T-helper 2 cell treated with Interferon-gamma antibody and Interleukin-4, amounts not matched to agents 5 μg/mL and 100 μg/mL, for 36 hours (primary cell): ENCODE data around the gene MSMP.

ENCODE experiments used
- DNase-seq: peaks from one replicate; pipeline ENCODE4 v3.0.0; 2021; ENCODE audit warnings: low spot score
- H3K27ac Mint-ChIP-seq: one replicate; pipeline ENCODE4 v1.8.0; 2021; ENCODE audit warnings: mild to moderate bottlenecking, mixed read lengths
- H3K27me3 Mint-ChIP-seq: one replicate; pipeline ENCODE4 v1.8.0; 2021; ENCODE audit warnings: low read depth, mixed read lengths
- H3K36me3 Mint-ChIP-seq: one replicate; pipeline ENCODE4 v1.8.0; 2021; ENCODE audit warnings: low read depth, mixed read lengths
- H3K4me1 Mint-ChIP-seq: one replicate; pipeline ENCODE4 v1.8.0; 2021; ENCODE audit warnings: low read depth, mixed read lengths
- H3K4me3 Mint-ChIP-seq: one replicate; pipeline ENCODE4 v1.8.0; 2022; ENCODE audit warnings: mild to moderate bottlenecking, moderate library complexity, mixed read lengths
- H3K9me3 Mint-ChIP-seq: one replicate; pipeline ENCODE4 v1.8.0; 2021; ENCODE audit warnings: mixed read lengths

The MSMP gene

GRCh38 chr9:35754264-35754663 lies at the start of gene MSMP:
TSS of gene MSMP (minus strand) at chr9:35754276. CDS start at chr9:35754129, 147 bp downstream.
- DNase-seq = no peak
- Mint-ChIP-seq H3K27me3 (no peaks in the 10 kb centered on the region), H3K36me3 (peaks cover 22% of the 10 kb centered on the region)

GRCh38 chr9:35801328-35802128 lies 47.5 kb upstream of the MSMP start:
- DNase-seq = no peak
- Mint-ChIP-seq H3K4me1 (peaks cover 11% of the 10 kb centered on the region), H3K27ac (no peak overlapping the region), H3K4me3 (no peak overlapping the region), H3K9me3 (no peaks in the 10 kb centered on the region), H3K27me3 (no peaks in the 10 kb centered on the region), H3K36me3 (peaks cover 17% of the 10 kb centered on the region)

More at GRCh38 chr9:35754264-35754663, at the start of gene MSMP:
- no peaks in the 10 kb centered on the region for H3K9me3 Mint-ChIP-seq
- H3K27ac Mint-ChIP-seq = no peak within 1 kb of the TSS
- H3K4me3 Mint-ChIP-seq = no peak within 1 kb of the TSS
- peaks cover 34% of the 10 kb centered on the region for H3K4me1 Mint-ChIP-seq

- Mint-ChIP-seq H3K4me3 (no peak overlapping the region), H3K36me3 (peaks cover 15% of the 10 kb centered on the region), H3K27me3 (no peaks in the 10 kb centered on the region), H3K9me3 (no peaks in the 10 kb centered on the region), H3K4me1 (peaks cover 14% of the 10 kb centered on the region), H3K27ac (no peak overlapping the region)
- no peak for DNase-seq
Observed at GRCh38 chr9:35800530-35800929, 46.5 kb upstream of the MSMP start.

GRCh38 chr9:35798658-35799374 lies 44.7 kb upstream of the MSMP start:
- Mint-ChIP-seq H3K4me3 (no peak overlapping the region), H3K36me3 (peaks cover 11% of the 10 kb centered on the region), H3K27ac (no peak overlapping the region), H3K4me1 (peaks cover 23% of the 10 kb centered on the region), H3K9me3 (no peaks in the 10 kb centered on the region), H3K27me3 (no peaks in the 10 kb centered on the region)
- peak; percentile 63 for DNase-seq

DNA sequence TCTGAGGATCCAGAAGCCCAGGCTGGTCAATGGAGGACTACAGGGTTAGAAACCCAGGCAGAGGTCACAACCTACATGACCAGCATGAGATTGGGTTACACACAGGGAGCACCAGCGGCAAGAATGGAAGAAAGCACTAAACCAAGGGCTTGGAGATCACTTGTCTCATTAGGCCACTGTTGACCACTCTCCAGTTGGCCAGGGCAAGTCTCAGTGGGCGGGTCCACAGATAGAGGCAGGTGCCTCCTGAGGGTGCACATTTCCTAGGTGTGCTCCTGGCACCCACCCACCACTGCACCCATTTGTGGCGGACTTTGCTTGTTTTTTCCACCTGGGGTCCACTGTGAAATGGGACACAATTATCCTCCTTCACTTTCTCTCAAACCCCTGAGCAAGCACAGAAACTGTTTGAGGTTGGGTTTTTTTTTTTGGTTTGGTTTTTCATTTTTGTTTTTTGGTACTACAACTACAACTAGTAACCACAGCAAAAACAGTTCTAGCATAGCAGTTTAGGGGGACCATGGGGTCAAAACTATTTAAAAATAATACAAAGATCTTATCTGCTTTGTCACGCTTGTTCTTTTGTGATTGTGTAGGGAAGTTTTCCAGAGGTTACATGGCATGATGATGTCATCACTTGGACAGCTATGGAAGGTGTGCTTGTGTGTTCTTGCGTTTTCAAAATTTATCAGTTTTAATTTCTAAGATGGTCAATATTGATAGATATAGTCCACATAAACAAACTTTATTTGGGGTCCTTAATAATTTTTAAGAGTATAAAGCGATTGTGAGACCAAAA lies 43.4 kb upstream of the MSMP start:
- Mint-ChIP-seq H3K27ac (peak overlapping the region; percentile 44), H3K27me3 (no peaks in the 10 kb centered on the region), H3K4me1 (peaks cover 27% of the 10 kb centered on the region), H3K9me3 (no peaks in the 10 kb centered on the region), H3K36me3 (peaks cover 10% of the 10 kb centered on the region), H3K4me3 (no peak overlapping the region)
- no peak for DNase-seq

GRCh38 chr9:35795695-35796094 lies 41.6 kb upstream of the MSMP start:
- no peaks in the 10 kb centered on the region for H3K9me3 Mint-ChIP-seq
- H3K27me3 Mint-ChIP-seq = no peaks in the 10 kb centered on the region
- no peak overlapping the region for H3K27ac Mint-ChIP-seq
- DNase-seq = no peak
- H3K36me3 Mint-ChIP-seq = peaks cover 5% of the 10 kb centered on the region
- peaks cover 27% of the 10 kb centered on the region for H3K4me1 Mint-ChIP-seq
- H3K4me3 Mint-ChIP-seq = no peak overlapping the region

DNA sequence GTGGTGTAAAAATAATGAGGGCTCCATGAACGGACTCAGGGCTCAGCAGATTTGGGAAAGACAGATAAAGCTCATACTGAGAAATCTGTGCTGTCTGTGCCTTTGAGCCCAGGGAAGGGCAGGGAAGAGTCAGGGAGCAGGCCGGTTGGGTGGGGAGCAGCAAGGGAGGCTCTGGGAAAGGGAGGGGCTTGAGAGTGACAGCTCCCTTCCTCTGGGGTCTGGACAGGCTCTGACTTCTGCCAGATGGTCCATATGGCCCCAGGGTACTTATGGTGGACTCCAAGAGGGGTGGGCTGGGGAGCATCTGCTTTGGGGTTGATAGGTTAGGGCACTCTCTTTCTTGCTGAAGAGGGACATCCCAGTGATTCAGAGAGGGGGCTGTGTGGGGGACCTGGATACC lies 39.4 kb upstream of the MSMP start:
- Mint-ChIP-seq H3K27ac (no peak overlapping the region), H3K36me3 (peaks cover 1% of the 10 kb centered on the region), H3K9me3 (no peaks in the 10 kb centered on the region)

GRCh38 chr9:35792826-35793225 lies 38.8 kb upstream of the MSMP start:
- Mint-ChIP-seq H3K4me3 (no peak overlapping the region), H3K27me3 (no peaks in the 10 kb centered on the region), H3K9me3 (no peaks in the 10 kb centered on the region), H3K4me1 (peaks cover 25% of the 10 kb centered on the region), H3K36me3 (peaks cover 1% of the 10 kb centered on the region), H3K27ac (peak overlapping the region; percentile 67)
- DNase-seq = no peak

More for the DNA sequence above, 39.4 kb upstream of the MSMP start:
- H3K4me3 Mint-ChIP-seq = no peak overlapping the region
- no peak for DNase-seq
- peaks cover 28% of the 10 kb centered on the region for H3K4me1 Mint-ChIP-seq
- H3K27me3 Mint-ChIP-seq = no peaks in the 10 kb centered on the region

DNA sequence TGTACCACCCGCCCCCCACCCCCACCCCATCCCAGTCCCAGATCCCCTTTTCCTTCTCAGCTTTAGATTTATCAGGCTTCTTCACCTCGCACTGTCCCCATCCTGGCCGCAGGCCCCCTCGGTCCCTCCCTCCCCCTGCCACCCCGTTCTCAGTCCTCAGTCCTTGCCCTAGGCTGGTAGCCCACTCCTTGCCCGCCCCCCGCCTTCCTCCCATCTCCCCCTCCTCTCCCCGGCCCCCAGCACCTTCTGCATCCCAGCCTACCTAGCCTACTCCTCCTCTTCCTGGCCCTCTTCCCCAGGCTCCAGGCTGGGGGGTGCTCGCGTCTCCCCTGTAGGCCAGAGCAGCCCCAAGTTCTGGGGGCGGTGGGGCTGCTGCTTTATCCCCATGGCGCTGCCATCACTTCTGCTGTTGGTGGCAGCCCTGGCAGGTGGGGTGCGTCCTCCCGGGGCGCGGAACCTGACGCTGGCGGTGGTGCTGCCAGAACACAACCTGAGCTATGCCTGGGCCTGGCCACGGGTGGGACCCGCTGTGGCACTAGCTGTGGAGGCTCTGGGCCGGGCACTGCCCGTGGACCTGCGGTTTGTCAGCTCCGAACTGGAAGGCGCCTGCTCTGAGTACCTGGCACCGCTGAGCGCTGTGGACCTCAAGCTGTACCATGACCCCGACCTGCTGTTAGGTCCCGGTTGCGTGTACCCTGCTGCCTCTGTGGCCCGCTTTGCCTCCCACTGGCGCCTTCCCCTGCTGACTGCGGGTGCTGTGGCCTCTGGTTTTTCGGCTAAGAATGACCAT lies 38.1 kb upstream of the MSMP start:
- Mint-ChIP-seq H3K4me1 (peaks cover 22% of the 10 kb centered on the region), H3K27ac (no peak overlapping the region), H3K36me3 (peaks cover 7% of the 10 kb centered on the region), H3K27me3 (no peaks in the 10 kb centered on the region), H3K4me3 (no peak overlapping the region), H3K9me3 (no peaks in the 10 kb centered on the region)
- no peak for DNase-seq

DNA sequence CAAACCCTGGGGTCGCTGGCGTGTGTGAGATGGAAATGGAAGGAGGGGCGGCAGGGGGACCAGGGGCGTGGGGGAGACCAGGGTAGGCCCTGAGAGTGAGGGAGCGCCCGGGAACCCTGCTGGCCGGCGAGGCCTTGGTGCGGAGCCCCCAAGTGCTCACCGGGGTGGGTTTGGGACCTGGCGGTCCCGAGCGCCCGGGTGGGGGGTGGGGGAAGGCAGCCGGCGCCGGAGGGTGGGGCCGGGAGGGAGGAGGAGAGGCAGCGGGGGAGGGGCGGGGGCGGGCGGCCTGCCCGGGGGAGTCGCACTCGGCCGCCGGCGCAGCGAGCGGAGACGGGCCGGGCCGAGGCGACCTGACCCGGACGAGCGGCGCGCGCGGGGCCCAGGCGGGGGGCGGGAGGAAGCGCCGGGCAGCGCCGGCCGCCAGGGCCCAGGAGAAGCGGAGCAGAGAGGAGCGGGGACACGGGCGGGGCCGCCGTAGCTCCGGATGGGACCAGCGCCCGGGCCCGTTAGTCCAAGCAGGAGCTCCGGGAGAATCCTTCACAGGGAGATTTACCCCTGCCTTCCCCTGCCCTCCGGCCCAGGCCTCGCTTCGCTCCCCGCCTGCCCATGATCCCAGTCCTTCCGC lies 37.3 kb upstream of the MSMP start, which contains the start of gene NPR2:
TSS of gene NPR2 (plus strand) at position 295 of the 625 bp plus-strand sequence. CDS start 818 bp downstream, outside the sequence.
- Mint-ChIP-seq H3K27me3 (no peaks in the 10 kb centered on the region), H3K27ac (no peak within 1 kb of the TSS), H3K4me1 (peaks cover 19% of the 10 kb centered on the region), H3K9me3 (no peaks in the 10 kb centered on the region), H3K4me3 (no peak within 1 kb of the TSS), H3K36me3 (peaks cover 8% of the 10 kb centered on the region)
- DNase-seq = no peak

DNA sequence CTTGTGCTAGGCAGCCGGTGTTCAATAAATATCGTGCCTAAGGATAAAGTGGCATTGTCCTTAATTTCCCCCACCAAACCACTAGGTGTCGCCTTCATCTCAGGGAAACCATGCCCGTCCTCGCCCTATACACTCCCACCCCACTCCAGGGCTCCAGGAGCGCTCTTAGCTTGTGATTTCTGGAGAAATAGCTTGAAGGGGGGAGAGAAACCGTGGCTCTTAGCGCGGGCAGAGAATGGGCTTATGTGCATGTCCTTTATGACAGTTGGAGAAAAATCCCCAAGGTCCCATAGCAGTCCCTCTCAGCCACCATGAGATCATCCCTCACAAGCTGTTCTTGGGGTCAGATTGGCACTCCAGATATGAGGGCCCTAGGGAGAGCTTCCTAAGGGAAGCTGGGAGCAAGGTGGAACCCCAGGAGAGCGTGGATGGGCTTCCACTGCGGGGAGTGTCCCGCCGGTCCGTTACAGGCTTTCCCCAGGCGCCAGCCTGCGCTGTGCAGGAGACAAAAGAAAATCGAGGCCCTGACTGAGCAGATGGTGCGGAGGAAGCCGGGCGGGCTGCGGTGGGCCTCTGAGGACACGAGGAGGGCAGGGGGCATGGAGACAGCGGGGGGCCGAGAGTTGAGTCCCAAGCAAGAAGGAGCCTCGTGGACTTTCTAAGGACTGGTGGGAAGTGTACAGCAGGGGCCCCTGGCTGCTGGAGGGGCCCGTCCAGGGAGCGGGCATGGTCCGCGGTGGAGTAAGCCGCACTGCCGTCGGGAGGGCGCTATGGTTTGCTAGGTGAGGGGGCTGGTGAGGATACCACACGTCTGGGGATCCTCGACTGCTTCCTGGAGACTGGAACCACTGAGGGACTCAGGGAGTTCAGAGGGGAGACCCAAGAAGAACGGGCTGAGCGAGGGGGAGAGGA lies 36.6 kb upstream of the MSMP start:
- H3K4me3 Mint-ChIP-seq = no peak overlapping the region
- H3K27me3 Mint-ChIP-seq = no peaks in the 10 kb centered on the region
- DNase-seq = peak; percentile 31
- no peak overlapping the region for H3K27ac Mint-ChIP-seq
- peaks cover 13% of the 10 kb centered on the region for H3K36me3 Mint-ChIP-seq
- peaks cover 16% of the 10 kb centered on the region for H3K4me1 Mint-ChIP-seq
- H3K9me3 Mint-ChIP-seq = no peaks in the 10 kb centered on the region

DNA sequence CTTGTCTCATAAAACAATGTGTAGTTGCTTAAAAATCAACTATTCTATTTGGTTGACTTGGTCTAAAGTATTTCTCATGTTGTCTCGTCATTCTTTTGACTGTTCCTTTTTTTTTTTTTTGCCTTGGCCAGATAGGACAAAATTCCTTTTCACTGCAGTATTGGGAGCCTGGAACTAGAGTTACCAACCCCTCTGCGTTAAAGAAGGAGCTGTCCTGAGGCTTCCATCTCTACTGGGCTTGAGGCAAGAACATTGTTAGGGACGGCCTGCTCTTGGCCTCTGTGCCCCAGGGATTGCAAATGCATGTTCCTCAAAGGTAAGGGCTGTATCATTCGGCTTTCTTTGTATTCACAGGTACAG lies 35.9 kb upstream of the MSMP start:
- DNase-seq = no peak
- no peaks in the 10 kb centered on the region for H3K9me3 Mint-ChIP-seq
- H3K27ac Mint-ChIP-seq = no peak overlapping the region
- H3K36me3 Mint-ChIP-seq = peaks cover 13% of the 10 kb centered on the region
- peaks cover 13% of the 10 kb centered on the region for H3K4me1 Mint-ChIP-seq
- H3K27me3 Mint-ChIP-seq = no peaks in the 10 kb centered on the region
- no peak overlapping the region for H3K4me3 Mint-ChIP-seq
